ENCODE results near the gene AHSG.
"Not testable (repeated sequence)": the region's sequence is repeated elsewhere in the genome, so short reads cannot be mapped to it uniquely, and the experiment has no call there.

AHSG gene

DNA sequence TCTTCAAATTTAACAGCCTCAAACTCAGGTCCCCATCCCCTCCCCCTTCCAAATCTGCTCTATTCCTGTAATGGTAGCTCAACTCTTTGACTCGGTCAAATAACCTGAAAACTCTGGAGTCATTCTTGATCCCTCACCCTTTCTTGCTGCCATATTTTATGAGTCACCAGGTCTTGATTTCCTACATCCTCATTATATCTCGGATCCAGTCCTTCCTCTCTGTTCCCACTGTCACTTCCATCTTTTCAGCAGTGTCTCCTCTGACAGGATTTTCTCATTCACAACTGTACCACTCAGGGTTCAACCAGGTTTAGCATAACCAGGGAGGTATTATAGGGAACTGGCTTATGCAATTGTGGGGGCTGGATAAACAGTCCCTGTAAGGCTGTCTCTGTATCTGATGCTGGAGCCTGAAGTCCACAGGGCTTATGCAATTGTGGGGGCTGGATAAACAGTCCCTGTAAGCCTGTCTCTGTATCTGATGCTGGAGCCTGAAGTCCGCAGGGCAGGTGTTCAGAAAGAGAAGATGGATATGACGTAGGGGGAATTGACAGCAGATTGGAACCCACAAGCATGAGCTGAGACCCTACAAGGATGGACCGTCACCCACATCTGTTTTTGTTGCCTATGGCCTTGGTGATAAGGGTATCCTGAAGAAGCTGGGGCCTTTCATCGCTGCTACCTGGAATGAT is 18.2 kb downstream of the AHSG start:
- no peak for DNase-seq (ENCODE audit: low read depth)
- no peak overlapping the region for H3K4me3 ChIP-seq (ENCODE audit: low read length)
- no peak for TF ChIP-seq CTCF (IDR thresholded peaks at IDR 0.05; ENCODE audit: insufficient read depth, low read depth, low read length, missing control alignments)

DNA sequence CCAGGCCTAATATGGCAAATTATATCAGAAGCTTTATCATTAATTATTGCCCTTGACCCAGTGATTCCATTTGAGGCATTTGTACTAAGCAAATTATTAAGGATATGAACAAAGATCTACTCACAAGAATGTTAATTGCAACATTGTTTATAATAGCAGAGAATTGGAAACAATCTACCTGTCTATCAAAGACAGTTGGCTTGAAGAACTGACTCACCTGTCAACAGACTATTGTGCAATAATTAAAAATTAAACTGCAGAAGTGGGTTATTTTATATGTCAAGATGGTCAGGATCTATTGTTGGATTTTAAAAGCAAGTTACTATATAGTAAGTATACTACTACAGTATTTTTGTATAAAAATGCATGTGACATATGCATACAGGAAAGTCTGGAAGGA is 20.6 kb downstream of the AHSG start:
- no peak for TF ChIP-seq CTCF (IDR thresholded peaks at IDR 0.05; ENCODE audit: insufficient read depth, low read depth, low read length, missing control alignments)
- no peak overlapping the region for H3K4me3 ChIP-seq (ENCODE audit: low read length)
- peak; percentile 65 for DNase-seq (ENCODE audit: low read depth)

DNA sequence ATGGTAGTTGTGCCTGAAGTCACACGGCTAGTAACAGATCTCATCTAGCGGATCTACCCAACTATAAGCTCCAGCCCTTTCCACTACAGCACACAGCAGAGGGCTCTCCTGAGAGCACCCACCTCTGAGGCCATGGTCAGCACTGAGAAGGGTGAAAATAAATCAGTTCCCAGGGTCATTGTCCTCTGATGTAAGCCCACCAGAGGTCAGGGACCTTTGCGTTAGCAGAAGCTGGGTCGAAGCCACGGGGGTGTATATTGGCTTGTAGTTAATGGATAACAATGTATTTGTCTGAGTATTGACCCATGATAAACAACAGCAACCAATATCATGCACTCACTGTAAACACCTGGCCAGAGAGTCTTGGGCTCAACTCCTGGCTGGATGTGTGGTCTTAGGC is 21.3 kb downstream of the AHSG start:
- not testable (repeated sequence) for DNase-seq (ENCODE audit: low read depth); H3K4me3 ChIP-seq (ENCODE audit: low read length)

GRCh38 chr3:186635532-186635931 is 22.7 kb downstream of the AHSG start:
- DNase-seq (ENCODE audit: low read depth), result peak; percentile 43
- H3K4me3 ChIP-seq (ENCODE audit: low read length), result no peak overlapping the region
- TF ChIP-seq CTCF (IDR thresholded peaks at IDR 0.05; ENCODE audit: insufficient read depth, low read depth, low read length, missing control alignments), result no peak

DNA sequence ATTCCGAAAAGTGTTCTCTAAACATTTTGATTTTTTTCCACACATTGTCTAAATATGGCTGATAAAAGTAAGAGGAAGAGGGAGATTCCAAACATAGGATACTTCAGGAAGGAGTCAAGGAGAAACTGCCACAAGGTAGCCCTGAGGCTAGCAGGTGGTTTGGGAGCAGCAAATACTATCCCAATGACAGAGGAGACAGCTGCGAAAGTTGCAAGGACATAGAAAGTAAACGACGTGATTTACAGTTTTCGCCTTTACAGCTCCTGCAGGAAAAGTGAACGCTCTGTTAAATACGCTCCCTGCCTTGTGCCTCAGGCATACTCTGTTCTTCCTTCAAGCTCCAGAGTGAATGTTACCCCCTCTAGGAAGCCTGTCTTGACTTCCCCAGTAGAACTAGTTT is 23.7 kb downstream of the AHSG start:
- H3K4me3 ChIP-seq (ENCODE audit: low read length), result peak overlapping the region; percentile 11
- TF ChIP-seq CTCF (IDR thresholded peaks at IDR 0.05; ENCODE audit: insufficient read depth, low read depth, low read length, missing control alignments), result no peak
- DNase-seq (ENCODE audit: low read depth), result no peak

DNA sequence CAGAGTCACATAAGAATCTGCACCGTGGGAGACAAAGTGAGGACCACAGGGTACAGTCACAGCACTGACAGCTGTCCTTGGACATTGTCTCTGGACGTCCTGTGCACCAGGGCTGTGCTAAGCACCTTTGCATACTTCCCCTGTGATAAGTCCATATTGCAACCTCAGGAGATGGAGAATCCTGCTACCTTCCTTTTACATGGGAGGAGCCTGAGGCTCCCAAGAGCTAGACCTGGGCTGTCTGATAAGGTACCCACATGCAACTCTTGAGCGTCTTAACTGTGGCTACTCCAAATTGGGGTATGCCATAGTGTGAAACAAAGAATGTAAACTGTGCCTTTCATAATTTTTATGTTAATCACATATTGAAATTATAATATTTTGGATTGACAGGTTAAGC is 24.8 kb downstream of the AHSG start:
- TF ChIP-seq CTCF (IDR thresholded peaks at IDR 0.05; ENCODE audit: insufficient read depth, low read depth, low read length, missing control alignments), result no peak
- no peak for DNase-seq (ENCODE audit: low read depth)
- H3K4me3 ChIP-seq (ENCODE audit: low read length), result no peak overlapping the region

GRCh38 chr3:186638259-186638658 is 25.4 kb downstream of the AHSG start:
- H3K4me3 ChIP-seq (ENCODE audit: low read length), result no peak overlapping the region
- no peak for TF ChIP-seq CTCF (IDR thresholded peaks at IDR 0.05; ENCODE audit: insufficient read depth, low read depth, low read length, missing control alignments)
- DNase-seq (ENCODE audit: low read depth), result no peak

Data from epithelial cell of esophagus (primary cell).